Measurements from ENCODE around the gene ASAP2.

DNA sequence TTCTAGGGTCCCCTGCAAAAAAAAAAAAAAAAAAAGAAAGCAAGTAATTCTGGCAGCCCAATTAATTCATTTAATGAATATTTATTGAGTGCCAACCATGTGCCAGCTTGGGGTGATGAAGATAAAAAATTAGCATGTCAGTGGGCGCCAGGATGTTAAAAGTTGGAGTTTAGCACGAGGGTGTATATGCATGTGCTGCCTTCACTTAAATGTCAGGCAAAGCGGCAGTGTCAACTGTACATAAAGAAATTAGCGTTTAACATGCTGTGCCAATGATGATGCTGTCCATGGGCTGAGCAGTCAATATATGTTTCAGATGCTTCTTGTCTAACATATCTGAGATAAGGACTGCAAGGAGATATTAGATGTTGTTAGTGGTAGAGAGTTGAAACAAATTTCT lies 49.5 kb downstream of the ASAP2 start:
- TF ChIP-seq, protein P1, sequence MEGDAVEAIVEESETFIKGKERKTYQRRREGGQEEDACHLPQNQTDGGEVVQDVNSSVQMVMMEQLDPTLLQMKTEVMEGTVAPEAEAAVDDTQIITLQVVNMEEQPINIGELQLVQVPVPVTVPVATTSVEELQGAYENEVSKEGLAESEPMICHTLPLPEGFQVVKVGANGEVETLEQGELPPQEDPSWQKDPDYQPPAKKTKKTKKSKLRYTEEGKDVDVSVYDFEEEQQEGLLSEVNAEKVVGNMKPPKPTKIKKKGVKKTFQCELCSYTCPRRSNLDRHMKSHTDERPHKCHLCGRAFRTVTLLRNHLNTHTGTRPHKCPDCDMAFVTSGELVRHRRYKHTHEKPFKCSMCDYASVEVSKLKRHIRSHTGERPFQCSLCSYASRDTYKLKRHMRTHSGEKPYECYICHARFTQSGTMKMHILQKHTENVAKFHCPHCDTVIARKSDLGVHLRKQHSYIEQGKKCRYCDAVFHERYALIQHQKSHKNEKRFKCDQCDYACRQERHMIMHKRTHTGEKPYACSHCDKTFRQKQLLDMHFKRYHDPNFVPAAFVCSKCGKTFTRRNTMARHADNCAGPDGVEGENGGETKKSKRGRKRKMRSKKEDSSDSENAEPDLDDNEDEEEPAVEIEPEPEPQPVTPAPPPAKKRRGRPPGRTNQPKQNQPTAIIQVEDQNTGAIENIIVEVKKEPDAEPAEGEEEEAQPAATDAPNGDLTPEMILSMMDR (IDR thresholded peaks at IDR 0.05) = no peak
- TF ChIP-seq POLR2A (IDR thresholded peaks at IDR 0.05) (no peak), EP300 (IDR thresholded peaks at IDR 0.05) (no peak)

Data from tibial nerve (tissue), 4 donors.